ENCODE data around the gene INTS15. TPM values are rescaled to one million over a fixed set of nuclear protein-coding genes. Genes with fewer than 3 reads are reported as not detected.
A peak's percentile ranks its signal among the peaks of the same experiment; 100 is the strongest.
"Not testable (repeated sequence)": the region's sequence is repeated elsewhere in the genome, so short reads cannot be mapped to it uniquely, and the experiment has no call there.

Gene INTS15
- total RNA-seq, 3 donors from 2014 or later = 24.5 to 38.5 (median 26.2) TPM

- intact Hi-C loops (cut with DNase I, micrococcal nuclease) = no loop called here
- DNase-seq (no peak), ATAC-seq (no peak)
These were observed 41.8 kb downstream of the INTS15 start for GRCh38 chr7:6631605-6632004.

DNA sequence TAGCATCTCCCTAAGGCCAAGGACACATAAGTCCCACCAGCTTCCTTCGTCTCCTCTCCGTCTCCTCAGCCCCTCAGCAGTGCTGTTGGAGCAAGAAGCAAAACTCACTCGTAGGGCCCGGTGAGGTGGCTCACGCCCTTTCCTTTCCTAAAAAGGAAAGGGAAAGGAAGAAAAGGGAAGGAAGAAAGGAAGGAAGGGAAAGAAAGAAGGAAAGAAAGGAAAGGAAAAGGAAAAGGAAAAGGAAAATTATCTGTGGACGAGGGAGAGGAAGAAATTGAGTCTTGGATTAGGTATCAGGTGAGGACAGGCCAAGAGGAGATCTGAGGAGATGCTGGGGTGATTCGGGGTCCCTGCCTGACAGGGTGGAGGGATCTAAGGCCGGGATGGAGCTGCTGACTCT lies 44.2 kb downstream of the INTS15 start:
- Histone ChIP-seq H3K9me3 (no peaks in the 10 kb centered on the region), H3K36me3 (ENCODE audit: low read depth) (no peaks in the 10 kb centered on the region), H3K4me1 (ENCODE audit: low read depth) (peaks cover 8% of the 10 kb centered on the region), H3K4me3 (no peak overlapping the region)
- TF ChIP-seq, protein P1, sequence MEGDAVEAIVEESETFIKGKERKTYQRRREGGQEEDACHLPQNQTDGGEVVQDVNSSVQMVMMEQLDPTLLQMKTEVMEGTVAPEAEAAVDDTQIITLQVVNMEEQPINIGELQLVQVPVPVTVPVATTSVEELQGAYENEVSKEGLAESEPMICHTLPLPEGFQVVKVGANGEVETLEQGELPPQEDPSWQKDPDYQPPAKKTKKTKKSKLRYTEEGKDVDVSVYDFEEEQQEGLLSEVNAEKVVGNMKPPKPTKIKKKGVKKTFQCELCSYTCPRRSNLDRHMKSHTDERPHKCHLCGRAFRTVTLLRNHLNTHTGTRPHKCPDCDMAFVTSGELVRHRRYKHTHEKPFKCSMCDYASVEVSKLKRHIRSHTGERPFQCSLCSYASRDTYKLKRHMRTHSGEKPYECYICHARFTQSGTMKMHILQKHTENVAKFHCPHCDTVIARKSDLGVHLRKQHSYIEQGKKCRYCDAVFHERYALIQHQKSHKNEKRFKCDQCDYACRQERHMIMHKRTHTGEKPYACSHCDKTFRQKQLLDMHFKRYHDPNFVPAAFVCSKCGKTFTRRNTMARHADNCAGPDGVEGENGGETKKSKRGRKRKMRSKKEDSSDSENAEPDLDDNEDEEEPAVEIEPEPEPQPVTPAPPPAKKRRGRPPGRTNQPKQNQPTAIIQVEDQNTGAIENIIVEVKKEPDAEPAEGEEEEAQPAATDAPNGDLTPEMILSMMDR (IDR thresholded peaks at IDR 0.05) = no peak
- intact Hi-C loops (cut with DNase I, micrococcal nuclease) = no loop called here
- DNase-seq (no peak), ATAC-seq (no peak)

More at GRCh38 chr7:6631605-6632004, 41.8 kb downstream of the INTS15 start:
- no peaks in the 10 kb centered on the region for H3K9me3 ChIP-seq
- H3K36me3 ChIP-seq (ENCODE audit: low read depth) = no peaks in the 10 kb centered on the region
- no peak overlapping the region for H3K4me3 ChIP-seq
- H3K4me1 ChIP-seq (ENCODE audit: low read depth) = peaks cover 3% of the 10 kb centered on the region
- TF ChIP-seq, protein P1 (IDR thresholded peaks at IDR 0.05) = no peak

DNA sequence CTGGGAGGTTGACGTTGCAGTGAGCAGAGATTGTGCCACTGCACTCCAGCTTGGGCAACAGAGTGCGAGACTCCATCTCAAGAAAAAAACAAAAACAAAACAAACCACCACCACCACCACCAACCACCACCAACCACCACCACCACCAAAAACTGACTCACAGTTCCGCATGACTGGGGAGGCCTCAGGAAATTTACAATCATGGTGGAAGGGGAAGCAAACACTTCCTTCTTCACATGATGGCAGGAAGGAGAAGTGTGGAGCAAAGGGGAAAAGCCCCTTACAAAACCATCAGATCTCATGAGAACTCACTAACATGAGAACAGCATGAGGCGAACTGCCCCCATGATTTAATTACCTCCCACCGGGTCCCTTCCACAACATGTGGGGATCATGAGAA lies 45.1 kb downstream of the INTS15 start:
- H3K4me3 ChIP-seq; H3K4me1 ChIP-seq (ENCODE audit: low read depth); intact Hi-C loops (cut with DNase I, micrococcal nuclease); DNase-seq; H3K9me3 ChIP-seq; H3K36me3 ChIP-seq (ENCODE audit: low read depth); ATAC-seq: not testable (repeated sequence)

- peak; percentile 57 to 78 (median 76) for DNase-seq
- no peaks in the 10 kb centered on the region for H3K36me3 ChIP-seq (ENCODE audit: low read depth)
- no peaks in the 10 kb centered on the region for H3K9me3 ChIP-seq
- peak within 1 kb of the TSS; percentile 57 for H3K4me3 ChIP-seq
- intact Hi-C loops (cut with DNase I, micrococcal nuclease) = no loop called here
- H3K4me1 ChIP-seq (ENCODE audit: low read depth) = peaks cover 8% of the 10 kb centered on the region
- ATAC-seq = peak; percentile 88
- TF ChIP-seq, protein P1 (IDR thresholded peaks at IDR 0.05) = no peak
These were observed 47.1 kb downstream of the INTS15 start, which contains the start of gene ZNF316 for GRCh38 chr7:6636741-6637543. Gene ZNF316 (plus strand): TSS chr7:6637318. CDS start chr7:6642410, 5,092 bp downstream.

GRCh38 chr7:6637544-6638229 lies 47.9 kb downstream of the INTS15 start:
- Histone ChIP-seq H3K4me3 (peak overlapping the region; percentile 57), H3K36me3 (ENCODE audit: low read depth) (no peaks in the 10 kb centered on the region), H3K4me1 (ENCODE audit: low read depth) (peaks cover 8% of the 10 kb centered on the region), H3K9me3 (no peaks in the 10 kb centered on the region)
- intact Hi-C loops (cut with DNase I, micrococcal nuclease) = no loop called here
- peak; percentile 22 to 73 (median 60) for DNase-seq
- TF ChIP-seq, protein P1 (IDR thresholded peaks at IDR 0.05) = no peak
- ATAC-seq = peak; percentile 63

DNA sequence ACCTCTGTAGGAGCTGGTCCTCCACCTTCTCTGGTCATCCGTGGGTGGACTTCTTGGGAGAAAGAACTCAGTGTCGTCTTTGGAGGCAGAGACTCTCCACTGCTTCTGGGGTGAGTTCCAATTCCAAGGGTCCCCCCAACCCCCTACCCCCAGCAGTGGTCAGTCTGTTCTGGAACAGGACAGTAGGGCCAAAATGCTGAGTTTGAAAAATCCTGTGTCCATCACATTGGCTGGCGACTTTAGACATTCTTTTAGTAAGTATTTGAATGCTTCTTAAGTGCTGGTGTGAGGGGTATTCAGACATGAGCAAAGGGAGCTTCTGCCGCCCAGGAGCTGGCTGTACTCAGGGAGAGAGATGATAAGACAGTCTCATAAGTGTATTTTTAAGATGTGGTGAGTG lies 49.2 kb downstream of the INTS15 start:
- TF ChIP-seq, protein P1 (IDR thresholded peaks at IDR 0.05) = no peak
- Histone ChIP-seq H3K4me1 (ENCODE audit: low read depth) (peaks cover 8% of the 10 kb centered on the region), H3K36me3 (ENCODE audit: low read depth) (no peaks in the 10 kb centered on the region), H3K9me3 (no peaks in the 10 kb centered on the region), H3K4me3 (no peak overlapping the region)
- DNase-seq (no peak), ATAC-seq (no peak)
- intact Hi-C loops (cut with DNase I, micrococcal nuclease) = no loop called here

Measured in mucosa of descending colon (tissue), 3 donors.